ENCODE data around the gene FGF11.

The FGF11 gene

GRCh38 chr17:7439462-7440112 is at the start of gene FGF11:
Gene FGF11, plus strand, starts transcription at chr17:7439512. Its CDS starts 109 bp downstream, at chr17:7439621.
- DNase-seq (ENCODE audit: low spot score) = no peak

- DNase-seq (ENCODE audit: low spot score) = no peak
Observed at GRCh38 chr17:7389924-7390910, 49.1 kb upstream of the FGF11 start.

DNA sequence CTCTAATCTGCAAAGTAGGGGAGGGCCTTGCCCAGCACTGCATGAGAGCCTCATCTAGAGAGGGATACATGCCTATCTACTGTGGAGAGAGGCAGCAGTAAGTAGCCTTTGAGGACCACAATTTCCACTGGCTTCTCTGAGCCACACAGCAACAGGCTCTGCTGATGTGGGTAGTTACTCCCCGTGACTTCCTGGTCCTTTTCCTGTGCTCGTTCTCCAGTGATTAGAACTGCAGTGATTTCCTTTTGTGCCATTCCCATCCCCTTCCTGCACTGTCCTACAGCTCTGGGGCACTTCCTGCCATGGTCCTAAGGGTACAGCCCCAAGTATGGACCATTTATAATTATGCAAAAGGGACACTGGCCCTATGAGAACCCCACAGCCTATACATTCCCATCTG is 48.0 kb upstream of the FGF11 start:
- DNase-seq (ENCODE audit: low spot score) = no peak

- DNase-seq (ENCODE audit: low spot score) = no peak
Observed at GRCh38 chr17:7392696-7393612, 46.4 kb upstream of the FGF11 start.

- DNase-seq (ENCODE audit: low spot score) = peak; percentile 35
Observed at GRCh38 chr17:7393613-7394451, 45.5 kb upstream of the FGF11 start.

GRCh38 chr17:7394452-7395191 is 44.7 kb upstream of the FGF11 start, which contains the start of gene PLSCR3:
Gene PLSCR3, minus strand, starts transcription at chr17:7394525. Its CDS starts 415 bp downstream, at chr17:7394110.
- peak; percentile 86 for DNase-seq (ENCODE audit: low spot score)

GRCh38 chr17:7396147-7396546 is 43.2 kb upstream of the FGF11 start:
- no peak for DNase-seq (ENCODE audit: low spot score)

DNA sequence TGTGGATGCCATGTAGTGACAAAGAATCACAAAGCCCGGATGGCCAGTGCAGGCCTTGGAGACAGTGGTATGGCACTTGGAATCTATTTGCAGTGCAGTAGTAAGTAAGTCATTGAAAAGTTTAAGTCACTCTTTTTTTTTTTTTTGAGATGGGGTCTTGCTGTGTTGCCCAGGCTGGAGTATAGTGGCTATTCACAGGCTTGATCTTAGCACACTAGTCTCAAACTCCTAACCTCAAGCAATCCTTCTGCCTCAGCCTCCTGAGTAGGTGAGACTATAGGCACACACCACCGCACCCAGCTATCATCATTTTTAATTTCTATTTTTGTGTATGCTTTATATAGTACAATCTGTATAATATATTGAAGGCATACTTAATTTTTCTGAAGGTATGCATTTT is 40.7 kb upstream of the FGF11 start:
- no peak for DNase-seq (ENCODE audit: low spot score)

DNA sequence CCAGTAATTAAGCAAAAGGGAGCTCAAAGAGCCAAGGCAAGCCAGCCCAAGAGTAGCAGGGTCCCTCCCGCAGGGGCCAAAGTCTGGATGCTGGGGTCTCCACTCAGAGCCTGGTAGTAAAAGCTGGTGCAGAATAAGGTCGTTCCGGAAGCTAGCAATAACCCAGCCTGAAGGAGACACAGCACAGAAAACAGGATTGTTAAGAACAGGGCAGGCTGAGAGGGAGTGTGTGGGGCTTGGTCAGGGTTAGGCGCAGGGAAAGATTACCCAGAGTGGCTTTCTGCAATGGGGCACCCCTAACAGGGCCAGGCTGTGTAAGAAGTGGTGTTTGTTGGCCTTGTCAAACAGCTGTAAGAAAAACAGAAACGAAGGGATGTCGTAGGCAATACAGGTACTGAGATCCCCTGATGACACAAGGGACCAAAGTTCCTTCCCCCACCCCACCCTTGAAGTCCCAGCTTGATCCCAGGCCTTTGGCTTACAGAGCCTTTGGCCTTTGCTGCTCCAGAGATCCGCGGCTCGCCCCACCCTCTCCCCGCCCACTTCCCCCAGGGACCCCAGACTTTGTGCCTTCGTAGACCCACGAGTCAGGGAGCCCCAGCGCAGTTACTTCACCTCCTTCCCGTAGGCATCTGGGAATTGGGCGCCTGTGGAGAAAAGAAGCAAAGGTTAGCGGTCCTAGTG is 36.1 kb upstream of the FGF11 start:
- no peak for DNase-seq (ENCODE audit: low spot score)

- DNase-seq (ENCODE audit: low spot score) = peak; percentile 81
Observed at GRCh38 chr17:7403727-7403976, 35.7 kb upstream of the FGF11 start.

DNA sequence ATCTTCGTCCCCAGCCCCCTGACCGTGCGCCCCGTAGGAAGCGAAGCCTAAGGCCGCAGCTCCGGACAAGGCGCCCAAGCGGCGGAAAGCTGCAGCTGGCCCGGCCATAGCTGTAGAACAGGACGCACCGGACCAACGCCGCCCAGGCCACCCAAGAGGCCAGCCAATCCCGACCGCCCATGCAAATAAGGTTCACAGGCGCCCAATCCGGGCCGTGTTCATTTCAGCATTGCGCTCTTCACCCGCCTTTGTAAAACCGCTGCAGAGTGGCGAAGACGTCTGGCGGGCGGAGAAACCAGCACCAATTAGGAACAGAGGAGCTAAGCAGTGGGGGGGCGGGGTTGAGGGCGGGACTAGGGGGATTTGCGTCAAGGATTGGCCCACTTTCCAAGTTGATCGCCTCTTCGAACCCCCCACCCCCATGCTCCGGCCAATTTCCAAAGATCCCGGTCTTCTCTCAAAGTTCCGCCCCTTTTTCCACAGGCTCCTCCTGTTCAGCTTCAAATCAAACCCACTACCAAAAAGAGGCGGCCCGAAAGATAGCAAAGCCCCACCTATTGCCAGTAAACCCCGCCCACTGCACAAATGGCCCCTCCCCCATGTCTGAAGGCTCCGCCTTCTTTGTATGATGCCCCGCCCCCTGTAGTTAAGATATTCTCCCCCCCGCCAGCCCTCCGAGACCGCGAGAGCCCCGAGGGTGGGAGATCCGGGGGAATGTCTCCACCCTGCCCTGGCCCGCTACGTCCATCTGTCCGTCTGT is 35.2 kb upstream of the FGF11 start, which contains the start of gene TMEM256:
Gene TMEM256 (minus strand): TSS at position 121 of the 760 bp plus-strand sequence. CDS start 13 bp downstream, at position 108.
- peak; percentile 99 for DNase-seq (ENCODE audit: low spot score)

GRCh38 chr17:7404737-7405349 is 34.5 kb upstream of the FGF11 start:
- DNase-seq (ENCODE audit: low spot score) = peak; percentile 19

DNA sequence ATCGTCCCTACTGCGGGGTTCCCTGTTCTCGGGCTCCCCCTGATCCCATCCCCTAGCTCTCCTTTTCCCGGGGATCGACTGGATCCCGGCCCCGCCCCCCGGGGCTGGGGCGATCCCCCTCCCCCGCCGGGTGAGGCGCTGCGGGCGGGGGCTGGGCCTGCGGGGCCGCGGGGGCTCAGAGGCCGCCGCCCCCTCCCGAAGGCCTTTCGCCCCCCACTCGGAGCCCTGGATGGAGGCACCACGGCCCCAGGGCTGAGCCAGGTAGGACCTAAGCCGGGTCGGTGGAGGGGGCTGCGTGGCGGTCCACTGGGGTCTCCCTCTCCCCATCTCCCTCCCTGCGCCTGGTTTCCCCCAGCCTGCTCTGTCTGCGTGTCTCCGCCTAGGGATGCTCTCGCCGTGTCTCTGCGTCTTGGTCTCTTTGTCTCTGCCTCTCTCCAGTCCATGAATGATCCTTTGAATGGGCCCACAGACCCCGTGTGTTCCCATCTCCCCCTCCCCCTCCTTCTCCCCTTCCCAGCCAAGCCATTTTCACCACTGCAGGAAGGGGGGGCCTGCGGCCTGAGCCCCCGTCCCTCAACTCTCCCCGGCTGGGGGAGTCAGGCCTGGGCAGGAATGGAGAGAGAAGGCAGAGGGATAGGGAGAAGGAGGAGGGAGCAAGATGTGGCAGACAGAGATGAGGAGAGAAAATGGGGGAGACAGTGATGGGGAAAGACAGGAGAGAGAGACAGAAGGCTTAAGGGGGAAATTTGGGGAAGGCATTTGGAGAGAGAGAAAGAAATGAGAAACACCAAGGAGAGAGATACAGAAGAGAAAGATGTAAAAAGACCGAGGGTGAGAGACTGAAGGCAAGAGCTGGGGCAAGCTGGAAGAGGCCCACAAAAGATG is 33.7 kb upstream of the FGF11 start:
- peak; percentile 30 for DNase-seq (ENCODE audit: low spot score)

GRCh38 chr17:7406235-7406825 is 33.0 kb upstream of the FGF11 start:
- DNase-seq (ENCODE audit: low spot score) = no peak

DNA sequence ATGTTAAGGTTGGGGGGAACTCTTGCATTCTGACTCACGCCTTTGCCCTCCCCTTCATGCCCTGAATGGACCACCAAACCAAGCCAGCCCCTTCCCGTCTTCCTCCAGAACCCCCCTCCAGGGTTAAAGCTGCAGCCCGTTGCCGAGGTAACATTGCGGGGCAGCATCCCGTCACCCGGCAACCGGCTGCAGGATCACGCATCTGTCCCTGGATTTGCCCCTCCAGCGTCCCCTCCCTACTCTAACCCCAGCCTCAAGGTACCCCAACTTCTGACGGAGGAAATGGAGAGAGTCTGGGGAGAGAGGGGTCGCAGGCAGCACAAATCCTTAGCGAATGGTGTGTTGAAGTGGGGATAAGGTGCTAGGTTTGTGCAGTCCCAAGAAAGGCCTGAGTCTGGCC is 32.2 kb upstream of the FGF11 start:
- no peak for DNase-seq (ENCODE audit: low spot score)

DNA sequence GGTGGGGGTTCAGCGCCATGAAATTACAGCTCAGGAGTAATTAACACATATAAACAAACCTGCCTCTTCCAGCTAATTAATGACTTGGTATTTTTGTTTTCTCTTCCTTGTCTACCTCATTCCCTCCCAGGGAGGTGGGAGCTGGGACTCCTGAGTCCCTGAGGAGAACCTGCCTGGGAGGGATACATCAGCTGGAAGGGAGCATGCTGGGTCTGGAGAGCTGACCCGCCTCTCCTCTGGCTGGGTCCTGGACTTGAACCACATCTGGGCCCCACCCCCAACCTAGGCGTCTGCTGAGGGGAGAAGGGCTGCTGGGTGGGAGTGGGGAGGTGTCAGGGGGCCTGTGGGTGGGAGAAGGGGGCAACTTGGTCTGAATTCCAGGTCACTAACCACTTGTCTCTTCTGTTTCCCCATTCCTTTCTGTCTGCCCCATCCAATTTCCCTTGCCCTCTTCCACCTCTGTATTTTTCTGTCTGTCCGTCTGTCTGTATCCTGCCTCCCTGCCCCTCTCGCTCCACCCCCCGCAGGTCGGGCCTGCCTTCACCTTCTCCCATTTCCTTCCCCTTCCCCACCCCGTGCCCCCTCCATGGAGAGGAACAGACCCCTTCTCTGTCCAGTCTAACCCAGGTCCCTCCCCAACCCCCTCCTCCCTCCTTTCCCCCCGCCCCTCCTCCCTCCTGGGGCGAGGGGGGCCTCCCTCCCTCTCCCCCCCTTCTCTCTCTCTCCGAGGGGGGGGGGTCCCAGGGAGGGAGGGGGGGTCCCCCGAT is 31.6 kb upstream of the FGF11 start, which contains the start of gene NLGN2:
Gene NLGN2 (plus strand): TSS at position 361 of the 767 bp plus-strand sequence. CDS start 411 bp downstream, outside the sequence.
- no peak for DNase-seq (ENCODE audit: low spot score)
